ENCODE measurements around the gene CMTM7.

GRCh38 chr3:32414522-32415202 lies 23.0 kb downstream of the CMTM7 start:
- TF ChIP-seq CTCF (IDR thresholded peaks at IDR 0.05; ENCODE audit: low read depth, low read length, poor library complexity, severe bottlenecking) (no peak), EZH2phosphoT487 (IDR thresholded peaks at IDR 0.05; ENCODE audit: borderline replicate concordance, low read length) (no peak)

Data from DOHH2 (cell line).